Dedifferentiated amniotic fluid mesenchymal stem cell (primary cell): ENCODE data around the gene KLHL7.
"Not testable (repeated sequence)": the region's sequence is repeated elsewhere in the genome, so short reads cannot be mapped to it uniquely, and the experiment has no call there.

Source experiments
- DNase-seq: peaks from one replicate; pipeline ENCODE4 v3.0.0-alpha.2; 2016; ENCODE audit errors: extremely low spot score

KLHL7 gene

DNA sequence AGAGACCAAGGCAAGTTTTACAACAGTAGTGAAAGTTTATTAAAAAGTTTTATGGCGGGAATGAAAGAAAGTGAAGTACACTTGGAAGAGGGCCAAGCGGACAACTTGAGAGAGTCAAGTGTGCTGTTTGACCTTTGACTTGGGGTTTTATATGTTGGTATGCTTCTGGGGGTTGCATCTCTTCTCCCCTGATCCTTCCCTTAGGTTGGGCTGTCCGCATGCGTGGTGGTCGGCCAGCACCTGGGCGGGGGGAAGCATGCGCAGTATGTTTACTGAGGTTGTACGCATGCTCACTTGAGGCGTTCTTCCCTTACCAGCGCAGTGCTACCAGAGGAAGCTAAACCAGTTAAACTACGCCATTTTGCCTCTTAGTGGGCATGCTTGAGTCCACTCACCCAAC, 108.2 kb downstream of the KLHL7 start:
- no peak for DNase-seq

DNA sequence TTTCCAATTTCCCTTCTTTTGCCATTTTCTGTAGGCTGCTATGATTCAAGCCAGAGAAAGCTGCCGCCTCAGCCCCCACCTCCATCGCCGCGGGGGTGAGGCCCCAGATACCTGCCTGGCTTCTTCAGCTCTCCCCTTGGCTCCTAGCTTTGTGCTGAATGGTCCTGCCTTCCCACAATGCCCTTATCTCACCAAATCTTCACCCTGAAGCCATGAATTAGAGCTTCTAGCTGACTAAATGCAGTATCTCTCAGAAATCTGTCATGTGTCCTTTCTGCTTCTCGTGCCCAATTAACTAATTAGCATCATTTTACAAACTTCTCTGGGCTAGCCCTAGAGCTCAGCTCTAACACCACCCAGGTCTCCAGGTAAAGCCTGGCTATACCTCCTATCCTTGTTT, 108.8 kb downstream of the KLHL7 start:
- DNase-seq: no peak

- DNase-seq: peak; percentile 8
Measured at GRCh38 chr7:23214938-23215337, 109.4 kb downstream of the KLHL7 start.

- DNase-seq: no peak
Measured at GRCh38 chr7:23216021-23216420, 110.4 kb downstream of the KLHL7 start.

- DNase-seq: peak; percentile 13
Measured at GRCh38 chr7:23218196-23218595, 112.6 kb downstream of the KLHL7 start.

DNA sequence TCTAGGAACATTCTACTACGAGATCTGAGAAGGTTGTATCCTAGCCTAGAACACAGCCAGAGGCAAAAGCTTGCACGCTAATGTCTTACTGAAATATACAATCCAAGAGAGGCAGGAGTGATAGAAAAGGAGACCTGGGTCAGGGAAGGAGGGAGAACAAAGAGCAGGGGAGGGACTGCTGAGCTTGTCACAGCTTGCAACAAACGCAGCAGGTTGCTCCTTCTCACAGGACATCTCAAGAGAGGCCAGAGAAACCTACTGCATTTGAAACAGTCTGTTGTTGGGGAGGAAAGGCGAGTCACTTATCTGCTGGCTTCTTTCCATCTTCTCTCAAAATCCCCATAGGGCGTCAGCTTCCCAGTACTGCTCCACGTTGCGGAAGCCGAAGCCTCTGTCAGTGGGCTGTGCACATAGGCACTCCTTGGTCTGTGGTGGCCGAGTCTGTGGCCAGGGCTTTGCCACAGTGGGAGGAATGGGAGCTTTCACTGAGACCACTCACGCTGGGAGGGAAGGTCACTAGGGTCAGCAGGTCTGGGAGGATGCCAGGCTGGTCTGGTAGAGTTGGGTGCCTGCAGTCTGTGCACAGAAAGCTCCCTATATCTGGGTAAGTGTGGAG, 115.2 kb downstream of the KLHL7 start:
- DNase-seq: no peak

DNA sequence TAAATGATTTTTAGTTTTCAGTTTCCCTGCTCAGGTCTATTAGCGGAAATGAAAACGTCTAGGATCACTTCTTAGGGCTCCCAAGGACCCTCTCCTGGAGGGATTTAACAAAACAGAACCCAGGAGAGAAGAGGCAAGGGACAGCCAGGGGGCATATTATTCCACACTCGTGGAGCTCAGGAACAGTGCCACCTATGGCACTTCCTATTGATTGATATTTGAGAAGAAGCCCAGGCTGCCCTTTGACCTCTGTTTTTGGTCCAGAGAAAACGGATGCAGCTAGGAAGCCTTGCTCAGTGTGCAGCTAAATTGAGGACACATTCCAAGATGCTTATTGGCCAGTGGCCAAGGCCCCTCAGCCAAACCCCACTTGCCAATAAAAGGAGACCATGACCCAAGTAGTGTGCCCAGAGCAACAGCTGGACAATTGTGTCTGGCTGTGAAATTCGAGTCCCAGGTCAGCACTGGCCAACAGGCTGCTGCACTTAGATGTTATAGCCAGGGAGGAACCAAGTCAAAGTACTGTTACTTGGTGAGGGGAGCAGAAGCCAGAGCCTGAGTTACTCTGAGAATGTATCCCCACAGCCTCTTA, 117.0 kb downstream of the KLHL7 start:
- DNase-seq: no peak

GRCh38 chr7:23224364-23224763, 118.8 kb downstream of the KLHL7 start:
- DNase-seq: not testable (repeated sequence)

DNA sequence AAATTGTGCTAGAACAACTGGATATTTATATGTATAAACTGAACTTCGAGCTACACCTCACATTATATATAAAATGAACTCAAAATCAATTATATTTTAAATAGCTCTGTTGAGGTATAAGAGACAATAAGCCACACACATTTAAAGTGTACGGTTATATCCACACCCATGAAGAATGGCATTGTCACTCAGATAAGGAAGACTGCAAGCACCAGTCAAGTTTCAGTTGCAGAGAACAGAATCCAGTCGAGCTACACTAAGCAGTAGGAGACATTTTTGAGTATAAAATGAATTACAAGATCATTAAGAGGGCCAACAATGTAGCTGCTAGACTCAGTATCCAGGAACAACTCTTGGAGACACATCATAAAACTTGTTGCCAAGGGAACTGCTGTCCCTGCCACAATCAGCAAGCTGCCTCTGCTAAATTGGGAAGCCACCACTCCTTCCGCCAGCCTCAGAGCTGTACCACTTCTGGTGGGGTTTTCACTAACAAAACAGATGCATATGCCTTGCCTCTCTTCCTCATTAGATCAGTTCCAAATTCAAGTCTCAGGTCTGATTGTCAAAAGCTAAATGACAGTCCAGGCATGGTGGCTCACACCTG, 121.4 kb downstream of the KLHL7 start:
- no peak for DNase-seq
